Measurements from ENCODE around the gene PRKCA. TPM values are rescaled to one million over a fixed set of nuclear protein-coding genes. Genes with fewer than 3 reads are reported as not detected.

The PRKCA gene
- total RNA-seq, 1 experiment from 2014 or later = 29.6 TPM

- H3K4me1 Mint-ChIP-seq (ENCODE audit: low read depth, unreplicated experiment) = no peaks in the 10 kb centered on the region
- H3K4me3 Mint-ChIP-seq (ENCODE audit: unreplicated experiment) = no peak overlapping the region
- H3K4me1 ChIP-seq = no peaks in the 10 kb centered on the region
- H3K27ac Mint-ChIP-seq (ENCODE audit: unreplicated experiment) = no peak overlapping the region
- intact Hi-C loops (cut with micrococcal nuclease; ENCODE audit: unreplicated experiment) = no loop called here
- no peaks in the 10 kb centered on the region for H3K27me3 Mint-ChIP-seq (ENCODE audit: insufficient read depth, unreplicated experiment)
- no TSS peak for BruUV-seq (replicated peaks)
- H3K9me3 ChIP-seq = no peaks in the 10 kb centered on the region
- no peak for TF ChIP-seq CTCF (IDR thresholded peaks at IDR 0.05; ENCODE audit: insufficient read depth in 1 of 2, low read depth in 1 of 2, low read length in 1 of 2, severe bottlenecking in 1 of 2, unreplicated experiment in 1 of 2)
- ChIA-PET POLR2A (no interaction called here), CTCF (interaction anchor here (1.3 kb wide), 1 partner anchor 13 kb away, joined by 3 read pairs; no protein-coding TSS in a partner anchor)
- no peaks in the 10 kb centered on the region for H3K27me3 ChIP-seq (replicated peaks; ENCODE audit: control insufficient read depth, insufficient read depth, low read length)
- H3K36me3 ChIP-seq (ENCODE audit: control insufficient read depth, insufficient read depth, low read length) = no peaks in the 10 kb centered on the region; the same call in 1 of the 2 replicates
- DNase-seq = no peak
- no peak overlapping the region for H3K4me3 ChIP-seq (ENCODE audit: low read depth, low read length)
- H3K9me3 Mint-ChIP-seq (ENCODE audit: unreplicated experiment) = no peaks in the 10 kb centered on the region
- H3K36me3 Mint-ChIP-seq (ENCODE audit: insufficient read depth, unreplicated experiment) = peaks cover 5% of the 10 kb centered on the region
Measured at GRCh38 chr17:66740226-66740625, 437.8 kb downstream of the PRKCA start.

DNA sequence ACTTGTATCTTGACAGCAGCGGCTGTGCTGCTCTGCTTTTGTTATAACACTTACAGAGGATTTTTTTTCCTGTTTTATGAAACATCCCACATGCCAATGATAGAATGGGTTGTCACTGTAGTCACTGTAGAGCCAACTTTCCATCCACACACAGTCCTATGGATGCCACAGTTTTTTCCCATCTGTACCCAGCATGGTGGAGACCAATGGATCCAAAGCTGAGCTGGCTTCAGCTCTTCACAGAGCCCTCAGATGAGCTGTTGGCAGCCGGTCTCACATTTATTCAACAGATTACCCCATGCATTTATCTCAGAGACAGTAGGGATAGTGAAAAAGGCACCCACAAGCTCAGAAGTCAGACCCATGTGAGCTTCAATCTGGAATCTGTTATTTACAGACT lies 441.1 kb downstream of the PRKCA start:
- Mint-ChIP-seq H3K36me3 (ENCODE audit: insufficient read depth, unreplicated experiment) (no peaks in the 10 kb centered on the region), H3K9me3 (ENCODE audit: unreplicated experiment) (no peaks in the 10 kb centered on the region), H3K4me3 (ENCODE audit: unreplicated experiment) (no peak overlapping the region), H3K27ac (ENCODE audit: unreplicated experiment) (no peak overlapping the region), H3K27me3 (ENCODE audit: insufficient read depth, unreplicated experiment) (no peaks in the 10 kb centered on the region), H3K4me1 (ENCODE audit: low read depth, unreplicated experiment) (no peaks in the 10 kb centered on the region)
- ChIA-PET CTCF (no interaction called here), POLR2A (no interaction called here)
- no peaks in the 10 kb centered on the region for H3K4me1 ChIP-seq
- no peaks in the 10 kb centered on the region for H3K27me3 ChIP-seq (replicated peaks; ENCODE audit: control insufficient read depth, insufficient read depth, low read length)
- H3K9me3 ChIP-seq = no peaks in the 10 kb centered on the region
- DNase-seq = no peak
- no TSS peak for BruUV-seq (replicated peaks)
- H3K36me3 ChIP-seq (ENCODE audit: control insufficient read depth, insufficient read depth, low read length) = peaks cover 2% of the 10 kb centered on the region
- H3K4me3 ChIP-seq (ENCODE audit: low read depth, low read length) = no peak overlapping the region
- intact Hi-C loops (cut with micrococcal nuclease; ENCODE audit: unreplicated experiment) = no loop called here
- TF ChIP-seq CTCF (IDR thresholded peaks at IDR 0.05; ENCODE audit: insufficient read depth in 1 of 2, low read depth in 1 of 2, low read length in 1 of 2, severe bottlenecking in 1 of 2, unreplicated experiment in 1 of 2) = no peak

GRCh38 chr17:66746736-66747135 lies 444.3 kb downstream of the PRKCA start:
- Mint-ChIP-seq H3K27me3 (ENCODE audit: insufficient read depth, unreplicated experiment) (no peaks in the 10 kb centered on the region), H3K4me3 (ENCODE audit: unreplicated experiment) (no peak overlapping the region), H3K27ac (ENCODE audit: unreplicated experiment) (no peak overlapping the region), H3K4me1 (ENCODE audit: low read depth, unreplicated experiment) (no peaks in the 10 kb centered on the region), H3K9me3 (ENCODE audit: unreplicated experiment) (no peaks in the 10 kb centered on the region), H3K36me3 (ENCODE audit: insufficient read depth, unreplicated experiment) (no peaks in the 10 kb centered on the region)
- H3K36me3 ChIP-seq (ENCODE audit: control insufficient read depth, insufficient read depth, low read length) = peaks cover 2% of the 10 kb centered on the region
- TF ChIP-seq CTCF (IDR thresholded peaks at IDR 0.05; ENCODE audit: insufficient read depth in 1 of 2, low read depth in 1 of 2, low read length in 1 of 2, severe bottlenecking in 1 of 2, unreplicated experiment in 1 of 2) = no peak
- H3K4me3 ChIP-seq (ENCODE audit: low read depth, low read length) = no peak overlapping the region
- ChIA-PET POLR2A (no interaction called here), CTCF (no interaction called here)
- intact Hi-C loops (cut with micrococcal nuclease; ENCODE audit: unreplicated experiment) = no loop called here
- no peaks in the 10 kb centered on the region for H3K9me3 ChIP-seq
- H3K27me3 ChIP-seq (replicated peaks; ENCODE audit: control insufficient read depth, insufficient read depth, low read length) = no peaks in the 10 kb centered on the region
- BruUV-seq (replicated peaks) = no TSS peak
- H3K4me1 ChIP-seq = no peaks in the 10 kb centered on the region
- no peak for DNase-seq

All from Caco-2 (cell line).